AG08396 (cell line): ENCODE results near the gene BZW2.
A peak's percentile ranks its signal among the peaks of the same experiment; 100 is the strongest.
"Not testable (repeated sequence)": the region's sequence is repeated elsewhere in the genome, so short reads cannot be mapped to it uniquely, and the experiment has no call there.

Experiments used
- DNase-seq: peaks from one replicate; pipeline ENCODE4 v3.0.0; 2012; ENCODE audit warnings: low spot score, mixed read lengths

Gene BZW2

GRCh38 chr7:16646472-16647072 is 591 bp downstream of the BZW2 start:
- peak; percentile 24 for DNase-seq

DNA sequence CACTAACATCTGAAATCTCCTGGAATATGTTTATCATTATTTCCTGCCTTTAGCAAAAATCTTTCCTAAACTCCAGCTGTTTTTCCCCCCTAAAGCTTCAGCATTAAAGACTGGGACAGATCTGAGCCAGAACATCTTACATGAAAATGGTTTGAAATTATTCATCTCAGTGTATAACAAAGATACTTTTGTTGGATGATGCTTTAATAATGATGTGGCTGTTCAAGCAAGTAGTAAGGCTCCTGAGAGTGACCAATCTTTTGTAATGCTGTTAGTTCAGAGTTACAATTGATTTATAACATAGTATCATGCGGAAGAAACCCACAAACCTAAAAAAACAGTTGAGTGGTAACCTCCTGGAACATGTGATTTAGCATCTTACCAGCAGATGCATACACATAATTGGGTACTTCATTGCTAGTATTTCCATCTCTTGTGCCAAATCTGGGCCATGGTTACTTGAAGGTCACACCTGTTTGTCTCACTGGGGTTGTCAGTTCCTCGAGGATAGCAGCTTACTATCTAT is 1.5 kb downstream of the BZW2 start:
- DNase-seq: no peak

DNA sequence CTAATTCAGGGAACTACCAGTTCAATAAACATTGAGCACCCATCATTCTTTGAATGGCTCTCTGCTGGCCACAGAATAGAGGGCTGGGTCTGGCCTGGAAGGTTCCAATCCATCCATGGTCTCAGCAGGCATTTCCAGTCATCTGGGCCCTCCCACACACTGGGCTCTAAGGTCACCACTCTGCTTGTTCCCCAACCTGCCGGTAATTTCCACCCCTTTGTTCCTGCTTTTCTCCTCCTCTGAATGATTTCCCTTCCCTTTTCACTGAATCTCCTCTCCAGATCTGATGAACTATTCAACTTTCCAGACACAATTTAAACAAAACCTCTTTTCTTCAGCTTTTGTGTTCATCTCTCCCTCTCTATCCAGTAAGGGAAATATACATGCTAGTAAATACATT is 2.6 kb downstream of the BZW2 start:
- no peak for DNase-seq

GRCh38 chr7:16649196-16649595 is 3.2 kb downstream of the BZW2 start:
- no peak for DNase-seq

DNA sequence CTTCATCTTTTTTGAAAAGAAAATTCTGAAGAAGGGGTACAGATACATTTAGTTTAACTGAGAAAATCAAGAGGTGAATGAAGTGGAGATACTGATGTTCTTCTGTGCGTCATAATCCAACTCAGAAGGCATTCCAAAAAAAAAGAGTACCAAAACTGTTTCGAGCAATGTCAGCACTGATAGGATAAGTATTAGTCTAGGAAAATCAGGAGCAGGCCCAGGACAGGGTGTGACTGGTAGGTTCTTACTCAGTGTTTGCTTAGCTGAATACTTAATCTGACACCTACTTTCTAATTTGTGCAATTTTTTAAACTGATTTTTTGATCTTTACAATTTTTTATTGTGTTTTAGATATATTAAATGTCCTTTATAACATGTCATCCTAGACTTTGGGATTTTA is 4.3 kb downstream of the BZW2 start:
- no peak for DNase-seq

DNA sequence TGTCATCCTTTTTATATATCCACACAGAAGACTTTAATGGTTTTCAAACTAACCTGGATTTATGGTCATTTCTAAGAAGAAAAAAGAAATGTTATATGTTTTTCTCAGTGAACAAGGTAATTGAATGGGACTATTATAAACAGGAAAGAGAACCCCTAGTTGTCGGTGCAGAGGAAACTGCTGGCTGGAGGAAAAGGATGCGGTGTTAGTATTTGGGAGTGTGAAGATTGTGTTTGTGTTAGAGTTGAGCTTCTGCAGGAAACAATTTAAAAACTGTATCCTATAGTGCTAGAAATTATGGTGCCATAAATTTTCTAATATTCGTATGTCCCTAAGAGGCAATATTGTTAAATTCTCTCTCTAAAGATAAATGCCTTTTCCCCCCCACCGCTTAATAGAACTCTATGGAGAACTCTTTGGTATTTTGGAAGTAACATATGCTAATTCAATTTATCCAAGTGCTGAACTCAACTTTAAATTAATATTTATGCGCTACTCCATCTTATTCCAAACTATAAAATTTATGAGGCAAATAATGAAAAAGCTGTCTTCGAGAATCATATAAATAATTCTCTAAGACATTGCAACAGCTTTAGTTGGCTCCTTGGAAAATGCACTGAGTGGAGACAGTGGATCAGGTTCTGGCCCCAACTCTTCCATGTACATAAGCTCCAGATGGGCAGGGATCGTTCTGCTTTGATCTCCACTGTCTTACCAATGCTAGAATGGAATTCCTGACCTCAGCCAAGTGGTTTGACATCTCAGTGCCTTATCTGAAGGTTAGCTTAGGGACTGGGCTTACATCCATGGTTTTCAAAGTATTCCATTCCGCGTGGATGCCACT is 5.6 kb downstream of the BZW2 start:
- DNase-seq: no peak

GRCh38 chr7:16652240-16652583 is 6.2 kb downstream of the BZW2 start:
- no peak for DNase-seq

- DNase-seq: no peak
Observed at GRCh38 chr7:16652888-16653287, 6.9 kb downstream of the BZW2 start.

DNA sequence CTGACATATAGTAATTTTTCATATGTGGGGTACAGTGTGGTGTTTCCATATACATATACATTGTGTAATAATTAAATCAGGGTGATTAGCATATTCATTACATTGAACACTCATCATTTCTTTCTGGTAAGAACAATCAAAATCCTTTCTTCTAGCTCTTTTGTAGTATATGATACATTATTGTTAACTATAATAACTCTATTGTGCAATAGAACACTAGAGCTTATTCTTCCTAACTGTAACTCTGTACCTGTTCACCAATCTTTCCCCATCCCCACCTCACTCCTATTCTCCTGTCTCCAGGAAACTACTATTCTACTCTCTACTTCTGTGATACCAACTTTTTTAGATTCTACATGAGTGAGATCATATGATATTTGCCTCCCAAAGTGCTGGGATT is 9.4 kb downstream of the BZW2 start:
- no peak for DNase-seq

DNA sequence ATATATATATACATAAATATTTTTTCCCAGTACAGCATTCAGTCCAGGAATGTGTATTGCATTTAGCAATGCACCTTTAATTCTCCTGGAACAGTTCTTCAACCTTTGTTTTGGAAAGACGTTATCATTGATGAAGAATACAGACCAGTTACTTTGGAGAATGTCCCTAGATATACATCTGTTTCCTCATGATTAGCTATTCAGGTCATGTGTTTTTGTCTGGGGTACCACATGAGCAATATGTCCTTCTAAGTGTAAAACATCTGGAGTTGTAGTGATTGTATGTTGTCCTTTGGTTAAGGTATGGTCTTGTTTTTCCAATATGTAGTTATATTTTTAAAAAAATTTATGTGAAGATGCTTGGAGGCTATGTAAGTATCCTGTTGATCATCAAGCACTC is 10.2 kb downstream of the BZW2 start:
- no peak for DNase-seq

DNA sequence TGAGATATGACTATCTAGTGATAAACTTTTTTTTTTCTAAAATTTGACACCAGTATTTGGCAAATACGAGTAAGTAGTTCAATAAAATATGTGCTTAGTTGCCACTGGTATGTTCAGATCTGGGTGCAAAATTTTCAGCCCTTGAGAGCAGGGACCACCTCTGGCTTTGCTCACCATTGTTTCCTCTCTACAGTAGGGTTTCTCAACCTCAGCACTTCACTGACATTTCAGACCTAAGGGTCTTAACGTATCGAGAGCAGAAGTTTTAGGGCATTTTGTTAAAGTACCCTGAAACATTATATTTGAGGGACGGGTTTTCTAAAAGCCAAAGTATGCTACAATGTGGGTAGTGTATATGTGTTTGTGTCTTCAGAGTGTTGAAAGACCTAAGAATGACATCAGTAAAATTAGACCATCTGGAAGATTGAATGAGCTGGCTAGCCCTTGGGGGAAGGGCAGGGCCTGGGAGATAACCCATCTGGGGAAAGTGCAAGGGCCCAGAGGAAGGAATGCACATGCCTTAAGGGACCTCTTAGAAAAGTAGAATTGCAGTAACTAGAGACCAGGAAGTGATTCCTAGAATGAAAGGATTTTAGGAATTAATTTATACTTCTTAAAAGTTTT is 11.8 kb downstream of the BZW2 start:
- peak; percentile 68 for DNase-seq

- DNase-seq: not testable (repeated sequence)
Observed at GRCh38 chr7:16659854-16660497, 14.0 kb downstream of the BZW2 start.

DNA sequence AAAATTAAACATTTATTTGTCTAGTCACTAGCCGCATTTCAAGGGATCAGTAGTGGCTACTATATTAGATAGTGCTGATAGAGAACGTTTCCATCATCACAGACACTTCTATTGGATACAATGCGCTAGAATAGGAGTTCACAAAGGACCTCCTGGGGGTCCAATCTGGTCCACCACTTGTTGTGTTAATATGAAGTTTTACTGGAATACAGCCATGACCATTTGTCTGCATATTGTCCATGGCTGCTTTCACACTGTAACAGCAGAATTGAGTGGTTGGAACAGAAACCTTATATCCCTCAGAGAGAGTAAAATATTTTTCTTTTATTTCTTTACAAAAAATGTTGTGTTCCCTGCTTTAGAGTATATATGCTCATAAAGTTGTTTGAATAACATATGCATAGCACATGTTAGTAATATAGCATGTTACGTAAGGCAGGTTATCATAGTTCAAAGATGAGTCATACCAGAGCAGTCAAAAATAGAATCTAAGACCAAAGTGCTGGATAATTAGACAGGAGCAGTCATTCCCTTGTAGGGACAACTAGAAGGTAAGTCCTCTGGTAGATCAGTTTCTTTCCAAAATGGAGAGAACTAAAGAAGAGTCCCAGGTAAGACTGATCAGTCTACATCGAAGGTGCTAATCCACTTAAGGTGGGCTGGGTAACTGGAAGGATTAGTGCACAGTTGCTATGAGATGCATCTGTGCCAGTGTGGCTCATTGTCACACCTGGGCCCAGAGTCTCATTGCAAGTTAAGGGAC is 14.9 kb downstream of the BZW2 start:
- peak; percentile 8 for DNase-seq

GRCh38 chr7:16661924-16662323 is 15.9 kb downstream of the BZW2 start:
- DNase-seq: no peak

- DNase-seq: no peak
Observed at GRCh38 chr7:16667355-16667754, 21.4 kb downstream of the BZW2 start.

GRCh38 chr7:16668049-16668858 is 22.3 kb downstream of the BZW2 start:
- DNase-seq: peak; percentile 78

DNA sequence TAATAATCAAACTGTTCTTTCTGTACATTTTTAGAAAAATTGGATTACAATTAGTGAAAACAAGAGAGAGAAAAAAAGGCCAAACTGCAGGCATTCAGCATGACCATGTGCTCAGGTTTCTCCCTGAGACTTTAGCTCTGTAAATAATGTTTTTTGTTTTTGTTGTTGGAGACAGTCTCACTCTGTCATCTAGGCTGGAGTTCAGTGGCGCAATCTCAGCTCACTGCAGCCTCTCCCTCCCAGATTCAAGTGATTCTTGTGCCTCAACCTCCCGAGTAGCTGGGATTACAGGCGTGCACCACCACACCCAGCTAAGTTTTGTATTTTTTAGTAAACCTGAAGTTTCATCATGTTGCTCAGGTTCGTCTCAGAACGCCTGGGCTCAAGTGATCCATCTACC is 23.0 kb downstream of the BZW2 start:
- no peak for DNase-seq

DNA sequence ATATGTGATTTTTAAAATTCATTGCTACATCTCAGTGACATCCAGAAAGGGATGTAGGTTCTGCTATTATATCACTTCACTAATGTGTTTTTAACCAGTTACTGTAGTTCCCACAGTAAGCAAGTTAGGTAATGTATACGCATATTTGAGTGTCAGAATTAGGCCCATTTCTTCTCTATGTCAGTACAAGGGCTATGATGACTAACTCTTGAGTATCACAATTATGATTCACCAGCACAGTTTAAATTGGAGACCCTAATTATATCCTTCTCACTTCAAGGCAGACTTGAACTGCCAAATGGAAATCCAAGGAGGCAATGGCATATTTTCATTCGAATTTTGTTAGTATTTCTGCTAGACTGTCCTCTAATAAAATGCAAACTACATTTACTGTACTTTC is 23.6 kb downstream of the BZW2 start:
- DNase-seq: no peak

DNA sequence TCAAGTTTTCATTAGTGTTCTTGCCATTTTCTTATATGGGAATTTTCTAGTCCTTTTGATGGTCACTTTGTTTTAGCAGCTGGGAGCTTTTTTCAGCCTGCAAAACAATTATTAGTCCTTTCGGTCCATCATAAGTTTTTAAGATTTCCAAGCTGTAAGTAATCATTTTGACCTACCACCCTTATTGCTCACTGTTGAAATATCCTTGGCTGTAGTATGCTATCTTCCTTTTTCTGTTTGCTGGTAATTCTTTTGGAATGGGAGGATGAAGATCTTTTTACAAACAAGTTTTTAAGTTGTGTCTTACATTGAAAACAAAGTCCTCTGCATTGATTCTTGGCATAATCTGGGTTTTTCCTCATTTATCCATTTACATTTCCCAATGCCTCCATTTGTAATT is 24.0 kb downstream of the BZW2 start:
- DNase-seq: peak; percentile 18

GRCh38 chr7:16670731-16671344 is 24.9 kb downstream of the BZW2 start:
- no peak for DNase-seq

- no peak for DNase-seq
Observed at GRCh38 chr7:16671811-16672210, 25.8 kb downstream of the BZW2 start.
